ENCODE measurements around the gene MRAS.
"Not testable (repeated sequence)": the region's sequence is repeated elsewhere in the genome, so short reads cannot be mapped to it uniquely, and the experiment has no call there.

Gene MRAS

DNA sequence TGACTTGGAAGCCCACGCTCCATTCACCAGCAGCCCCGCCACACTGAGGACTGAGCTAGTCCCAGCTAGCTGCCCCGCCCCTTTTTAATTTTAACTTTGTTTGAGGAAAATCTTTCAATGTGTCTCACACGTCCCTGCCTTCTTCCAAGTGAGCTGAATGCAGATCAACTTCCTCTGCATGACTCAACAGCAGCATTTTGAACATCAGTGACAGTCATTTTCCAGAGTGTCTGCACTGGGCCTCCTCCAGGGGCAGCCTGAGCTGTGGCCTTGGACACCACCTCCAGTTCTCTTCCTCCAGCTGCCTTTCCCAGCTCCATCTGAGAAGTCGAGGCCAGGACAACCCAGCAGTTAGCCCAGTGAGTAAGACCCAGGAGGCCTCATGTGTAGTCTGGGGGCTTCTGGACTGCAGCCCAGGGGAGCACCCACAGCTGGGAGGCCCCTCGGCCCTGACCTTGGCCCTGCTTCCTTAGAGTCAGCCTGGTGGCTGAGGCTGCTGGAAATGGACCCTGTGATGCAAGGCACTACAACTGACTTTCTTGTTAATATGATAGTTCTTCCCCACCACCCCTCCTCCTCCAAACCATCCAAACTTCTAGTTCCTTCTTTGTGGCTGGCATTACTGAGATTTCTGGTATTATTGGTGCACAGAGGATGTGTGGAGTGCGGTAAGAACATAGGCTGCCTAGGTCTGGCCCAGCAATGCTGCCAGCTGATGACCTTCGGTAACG, 64.6 kb downstream of the MRAS start:
- Histone ChIP-seq H3K4me3 (ENCODE audit: low read length) (no peak overlapping the region), H3K9me2 (replicated peaks; ENCODE audit: control insufficient read depth, low read length) (no peaks in the 10 kb centered on the region), H3K27ac (ENCODE audit: low read depth, low read length) (no peak overlapping the region), H3K36me3 (ENCODE audit: control insufficient read depth, low read length) (no peaks in the 10 kb centered on the region), H3F3A (ENCODE audit: control insufficient read depth, insufficient read depth) (no peaks in the 10 kb centered on the region), H3K27me3 (ENCODE audit: control insufficient read depth, low read length) (peaks cover 19% of the 10 kb centered on the region; the same call in 1 of the 2 replicates), H4K20me1 (ENCODE audit: control insufficient read depth, insufficient read depth, low read depth, low read length) (no peaks in the 10 kb centered on the region), H3K79me2 (ENCODE audit: control insufficient read depth, low read length) (no peaks in the 10 kb centered on the region), H3K4me1 (ENCODE audit: control insufficient read depth, low read length) (no peaks in the 10 kb centered on the region), H3K9me3 (ENCODE audit: control insufficient read depth, insufficient read depth, low read length) (no peaks in the 10 kb centered on the region), H3K4me2 (ENCODE audit: low read length) (no peak overlapping the region)
- TF ChIP-seq EZH2phosphoT487 (IDR thresholded peaks at IDR 0.05; ENCODE audit: borderline replicate concordance, low read length): no peak
- TF ChIP-seq, protein P1, sequence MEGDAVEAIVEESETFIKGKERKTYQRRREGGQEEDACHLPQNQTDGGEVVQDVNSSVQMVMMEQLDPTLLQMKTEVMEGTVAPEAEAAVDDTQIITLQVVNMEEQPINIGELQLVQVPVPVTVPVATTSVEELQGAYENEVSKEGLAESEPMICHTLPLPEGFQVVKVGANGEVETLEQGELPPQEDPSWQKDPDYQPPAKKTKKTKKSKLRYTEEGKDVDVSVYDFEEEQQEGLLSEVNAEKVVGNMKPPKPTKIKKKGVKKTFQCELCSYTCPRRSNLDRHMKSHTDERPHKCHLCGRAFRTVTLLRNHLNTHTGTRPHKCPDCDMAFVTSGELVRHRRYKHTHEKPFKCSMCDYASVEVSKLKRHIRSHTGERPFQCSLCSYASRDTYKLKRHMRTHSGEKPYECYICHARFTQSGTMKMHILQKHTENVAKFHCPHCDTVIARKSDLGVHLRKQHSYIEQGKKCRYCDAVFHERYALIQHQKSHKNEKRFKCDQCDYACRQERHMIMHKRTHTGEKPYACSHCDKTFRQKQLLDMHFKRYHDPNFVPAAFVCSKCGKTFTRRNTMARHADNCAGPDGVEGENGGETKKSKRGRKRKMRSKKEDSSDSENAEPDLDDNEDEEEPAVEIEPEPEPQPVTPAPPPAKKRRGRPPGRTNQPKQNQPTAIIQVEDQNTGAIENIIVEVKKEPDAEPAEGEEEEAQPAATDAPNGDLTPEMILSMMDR (IDR thresholded peaks at IDR 0.05; ENCODE audit: low read depth, low read length, poor library complexity, severe bottlenecking): no peak

DNA sequence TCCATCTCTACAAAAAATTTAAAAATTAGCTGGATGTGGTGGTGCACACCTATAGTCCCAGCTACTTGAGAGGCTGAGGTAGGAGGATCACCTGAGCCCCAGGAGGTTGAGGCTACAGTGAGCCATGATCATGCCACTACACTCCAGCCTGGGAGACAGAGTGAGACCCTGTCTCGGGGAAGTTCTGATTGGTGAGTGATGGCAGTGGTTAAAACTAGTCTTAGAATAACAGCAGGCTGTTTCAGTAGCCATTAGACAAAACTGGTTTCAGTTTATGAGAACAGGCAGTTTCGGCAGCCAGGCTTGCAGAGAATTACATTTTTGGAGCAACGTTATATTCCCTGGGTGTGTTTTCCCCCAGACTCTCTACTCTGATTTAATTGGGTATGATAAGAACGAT, 67.9 kb downstream of the MRAS start:
- H3F3A ChIP-seq (ENCODE audit: control insufficient read depth, insufficient read depth); H3K4me2 ChIP-seq (ENCODE audit: low read length): not testable (repeated sequence)

DNA sequence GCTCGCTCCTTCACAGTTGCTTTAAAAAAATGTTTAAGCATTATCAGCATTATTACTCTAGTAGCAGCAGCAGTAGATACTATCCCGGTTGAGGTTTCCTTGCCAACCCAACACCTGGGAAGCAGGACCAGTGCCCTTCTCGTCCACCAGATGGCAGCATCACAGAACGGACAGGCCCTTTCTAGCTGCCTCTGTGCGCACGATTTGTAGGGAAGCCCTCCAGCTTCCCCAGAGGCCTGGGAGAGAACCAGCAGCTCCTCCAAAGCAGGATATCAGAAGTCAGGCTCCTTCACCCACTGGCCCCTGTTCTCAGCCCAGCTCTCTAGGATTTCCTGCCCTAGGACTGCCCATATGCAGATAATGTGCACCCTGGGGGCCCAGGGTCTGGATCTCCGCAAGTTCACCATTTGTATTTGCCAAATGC, 69.2 kb downstream of the MRAS start:
- H3K4me2 ChIP-seq (ENCODE audit: low read length): no peak overlapping the region
- H3K36me3 ChIP-seq (ENCODE audit: control insufficient read depth, low read length): no peaks in the 10 kb centered on the region
- H3K79me2 ChIP-seq (ENCODE audit: control insufficient read depth, low read length): no peaks in the 10 kb centered on the region
- H4K20me1 ChIP-seq (ENCODE audit: control insufficient read depth, insufficient read depth, low read depth, low read length): no peaks in the 10 kb centered on the region
- peaks cover 6% of the 10 kb centered on the region; the same call in 1 of the 2 replicates for H3K27me3 ChIP-seq (ENCODE audit: control insufficient read depth, low read length)
- H3F3A ChIP-seq (ENCODE audit: control insufficient read depth, insufficient read depth): no peaks in the 10 kb centered on the region
- H3K4me1 ChIP-seq (ENCODE audit: control insufficient read depth, low read length): no peaks in the 10 kb centered on the region
- no peak for TF ChIP-seq EZH2phosphoT487 (IDR thresholded peaks at IDR 0.05; ENCODE audit: borderline replicate concordance, low read length)
- TF ChIP-seq, protein P1 (IDR thresholded peaks at IDR 0.05; ENCODE audit: low read depth, low read length, poor library complexity, severe bottlenecking): peak; percentile 86
- no peak overlapping the region for H3K4me3 ChIP-seq (ENCODE audit: low read length)
- no peaks in the 10 kb centered on the region for H3K9me2 ChIP-seq (replicated peaks; ENCODE audit: control insufficient read depth, low read length)
- H3K9me3 ChIP-seq (ENCODE audit: control insufficient read depth, insufficient read depth, low read length): no peaks in the 10 kb centered on the region
- no peak overlapping the region for H3K27ac ChIP-seq (ENCODE audit: low read depth, low read length)

More for the DNA sequence above, 67.9 kb downstream of the MRAS start:
- not testable (repeated sequence) for H3K9me2 ChIP-seq (replicated peaks; ENCODE audit: control insufficient read depth, low read length); H3K27ac ChIP-seq (ENCODE audit: low read depth, low read length); H3K4me1 ChIP-seq (ENCODE audit: control insufficient read depth, low read length); H4K20me1 ChIP-seq (ENCODE audit: control insufficient read depth, insufficient read depth, low read depth, low read length); H3K36me3 ChIP-seq (ENCODE audit: control insufficient read depth, low read length); H3K27me3 ChIP-seq (ENCODE audit: control insufficient read depth, low read length); H3K4me3 ChIP-seq (ENCODE audit: low read length); H3K9me3 ChIP-seq (ENCODE audit: control insufficient read depth, insufficient read depth, low read length); H3K79me2 ChIP-seq (ENCODE audit: control insufficient read depth, low read length)

DNA sequence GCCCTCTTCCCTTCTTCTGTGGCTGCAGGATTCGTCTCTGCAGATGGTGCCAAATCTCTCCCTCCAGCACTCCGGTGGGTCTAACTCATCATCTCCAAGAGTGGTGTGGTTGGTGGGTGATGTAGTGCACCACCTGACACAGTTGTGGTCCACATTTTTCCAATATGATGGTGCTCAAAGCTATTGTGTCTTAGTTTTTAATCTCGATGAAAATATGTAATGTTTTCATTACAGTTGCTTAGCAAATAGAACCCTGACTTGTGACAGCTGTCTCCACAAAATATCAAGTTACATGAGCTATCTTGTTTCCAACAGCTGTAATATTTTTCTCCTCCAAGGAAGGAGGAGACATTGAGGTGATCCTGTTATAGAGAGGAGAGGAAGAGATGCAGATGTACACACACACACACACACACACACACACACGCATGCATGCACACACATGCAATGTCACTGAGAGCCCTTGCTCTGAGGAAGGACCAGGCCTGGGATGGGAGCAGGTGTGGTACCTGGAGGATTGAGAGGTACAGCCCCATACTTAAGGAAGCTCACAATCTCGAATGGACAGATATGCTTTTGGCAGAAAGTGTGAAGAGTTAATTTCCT, 70.3 kb downstream of the MRAS start:
- Histone ChIP-seq H3K9me2 (replicated peaks; ENCODE audit: control insufficient read depth, low read length) (no peaks in the 10 kb centered on the region), H3K27me3 (ENCODE audit: control insufficient read depth, low read length) (peaks cover 3% of the 10 kb centered on the region; the same call in 1 of the 2 replicates), H3K4me2 (ENCODE audit: low read length) (no peak overlapping the region), H3K79me2 (ENCODE audit: control insufficient read depth, low read length) (no peaks in the 10 kb centered on the region), H3K27ac (ENCODE audit: low read depth, low read length) (no peak overlapping the region), H3F3A (ENCODE audit: control insufficient read depth, insufficient read depth) (no peaks in the 10 kb centered on the region), H3K9me3 (ENCODE audit: control insufficient read depth, insufficient read depth, low read length) (no peaks in the 10 kb centered on the region), H3K36me3 (ENCODE audit: control insufficient read depth, low read length) (no peaks in the 10 kb centered on the region), H3K4me1 (ENCODE audit: control insufficient read depth, low read length) (no peaks in the 10 kb centered on the region), H4K20me1 (ENCODE audit: control insufficient read depth, insufficient read depth, low read depth, low read length) (no peaks in the 10 kb centered on the region), H3K4me3 (ENCODE audit: low read length) (no peak overlapping the region)
- TF ChIP-seq EZH2phosphoT487 (IDR thresholded peaks at IDR 0.05; ENCODE audit: borderline replicate concordance, low read length): no peak
- TF ChIP-seq, protein P1 (IDR thresholded peaks at IDR 0.05; ENCODE audit: low read depth, low read length, poor library complexity, severe bottlenecking): no peak
